Right renal pelvis (tissue), 4 donors: ENCODE data around the gene ATP8A1. TPM values are rescaled to one million over a fixed set of nuclear protein-coding genes. Genes with fewer than 3 reads are reported as not detected.

Experiments
- DNase-seq, 4 donors: peaks; one replicate each; pipeline ENCODE4 v3.0.0-alpha.2; 2013; ENCODE audit warnings: low read depth in 4 of 4, low spot score in 3 of 4, missing footprints in 1 of 4
- polyA plus RNA-seq, 4 donors: library from polyadenylated mRNA; unstranded; fragments of 120-200 nt; gene quantifications; one replicate each; pipeline ENCODE4 v1.2.1, GENCODE V29; 2013; ENCODE audit not compliant: insufficient read length in 4 of 4

The ATP8A1 gene
- polyA plus RNA-seq, 4 donors = 26.7 to 32.1 (median 30.7) TPM

DNA sequence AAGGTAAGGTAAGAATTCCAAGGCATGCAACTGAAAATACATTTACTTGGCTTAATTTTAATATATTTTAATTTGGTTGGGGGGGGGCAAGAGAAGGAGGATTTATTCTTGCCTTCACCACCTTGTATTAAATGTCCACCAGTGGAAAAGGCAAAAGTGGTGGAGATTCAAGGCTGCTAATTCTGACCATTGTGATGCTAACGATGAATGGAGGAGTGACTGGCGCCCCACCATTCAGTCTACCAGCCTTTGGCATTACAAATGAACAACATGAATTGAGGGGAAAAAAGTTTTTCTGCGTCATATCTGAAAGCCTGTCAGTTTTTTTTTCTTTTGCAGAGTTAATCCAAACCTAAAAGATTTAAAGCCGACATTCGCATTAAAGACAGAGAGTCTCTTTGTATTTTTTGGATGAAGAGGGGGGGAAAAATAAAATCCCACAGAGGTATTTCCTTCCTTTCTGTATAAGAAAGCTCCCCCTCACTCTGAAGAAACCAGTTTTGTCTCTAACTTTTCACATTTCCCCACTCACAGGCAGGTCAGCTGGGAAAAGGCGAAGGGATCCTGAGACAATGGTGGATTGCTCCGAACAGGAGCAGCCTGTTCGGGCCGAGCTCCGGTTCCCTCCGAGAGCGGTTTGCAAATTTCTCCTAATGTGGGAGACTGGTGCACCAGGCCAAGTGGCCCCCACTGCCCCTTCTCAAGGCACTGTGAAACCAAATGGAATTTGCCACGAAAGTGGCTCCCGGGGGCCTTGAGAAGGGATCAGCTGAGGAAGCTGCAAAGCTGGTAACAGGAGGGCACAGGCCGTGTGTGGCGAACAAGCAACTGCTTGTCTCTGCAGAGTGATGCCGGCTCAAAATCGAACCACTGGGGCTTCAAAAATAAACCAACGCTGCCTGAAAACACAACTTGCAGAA, 231.5 kb downstream of the ATP8A1 start:
- DNase-seq = no peak

DNA sequence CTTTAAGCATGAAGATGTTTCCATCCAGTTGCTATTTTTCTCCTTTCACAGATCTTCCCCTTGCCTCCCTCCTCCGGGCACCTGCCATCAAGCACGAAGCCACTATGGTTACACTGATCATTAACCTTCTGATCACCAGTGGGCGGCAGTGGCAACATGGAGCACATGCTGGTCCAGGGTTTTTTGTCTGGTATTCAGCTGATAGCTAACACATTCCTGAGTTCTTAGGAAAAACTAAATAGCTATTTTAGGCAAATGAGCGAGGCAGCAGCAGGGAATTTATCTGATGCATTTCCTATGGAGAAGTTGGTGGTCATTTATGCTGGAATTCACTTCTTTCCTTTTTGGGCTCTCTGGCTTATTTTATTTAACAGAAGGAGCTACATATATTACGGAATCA, 236.8 kb downstream of the ATP8A1 start:
- no peak for DNase-seq

- DNase-seq = no peak
These were observed 239.4 kb downstream of the ATP8A1 start for GRCh38 chr4:42417550-42417949.

DNA sequence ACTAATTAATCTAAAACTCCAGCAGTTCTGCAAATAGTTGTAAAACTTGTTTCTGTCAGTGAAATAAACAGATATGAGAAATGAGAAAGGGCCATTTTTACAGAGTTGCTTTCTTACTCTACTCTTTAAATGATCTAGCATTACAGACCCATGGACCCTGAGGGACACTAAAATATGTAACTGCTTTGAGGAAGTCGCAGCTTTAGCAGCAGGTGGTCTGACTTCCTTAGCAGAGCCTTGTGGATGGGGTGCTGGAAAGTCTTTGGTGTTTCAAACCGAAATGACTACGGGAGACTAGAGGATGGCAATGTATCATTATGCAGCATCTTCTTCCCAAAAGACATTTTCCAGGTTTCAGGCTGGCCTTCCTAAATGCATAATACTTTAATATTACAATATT, 240.9 kb downstream of the ATP8A1 start:
- DNase-seq = no peak

GRCh38 chr4:42415281-42415680, 241.6 kb downstream of the ATP8A1 start:
- DNase-seq = no peak

GRCh38 chr4:42412251-42412650, 244.7 kb downstream of the ATP8A1 start:
- no peak for DNase-seq

GRCh38 chr4:42411803-42412202, 245.1 kb downstream of the ATP8A1 start:
- DNase-seq = no peak

DNA sequence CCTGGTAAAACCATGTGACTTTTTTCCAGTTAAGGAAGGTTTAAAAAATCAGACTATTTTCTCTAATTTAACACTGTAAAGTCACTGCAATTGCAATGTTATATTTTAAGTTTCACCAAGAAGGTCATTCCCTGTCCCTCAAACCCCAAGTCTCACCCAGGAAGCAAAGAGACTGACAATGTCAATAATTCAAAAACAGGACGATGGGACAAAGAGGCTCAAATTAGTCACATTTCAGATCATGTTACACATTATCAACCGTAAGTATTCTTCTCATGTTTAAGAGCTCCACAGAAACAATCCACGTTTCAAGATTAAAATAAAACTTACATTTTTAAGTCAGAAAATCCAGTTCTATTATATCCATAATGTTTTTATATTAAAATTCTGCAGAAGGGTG, 246.5 kb downstream of the ATP8A1 start:
- no peak for DNase-seq

DNA sequence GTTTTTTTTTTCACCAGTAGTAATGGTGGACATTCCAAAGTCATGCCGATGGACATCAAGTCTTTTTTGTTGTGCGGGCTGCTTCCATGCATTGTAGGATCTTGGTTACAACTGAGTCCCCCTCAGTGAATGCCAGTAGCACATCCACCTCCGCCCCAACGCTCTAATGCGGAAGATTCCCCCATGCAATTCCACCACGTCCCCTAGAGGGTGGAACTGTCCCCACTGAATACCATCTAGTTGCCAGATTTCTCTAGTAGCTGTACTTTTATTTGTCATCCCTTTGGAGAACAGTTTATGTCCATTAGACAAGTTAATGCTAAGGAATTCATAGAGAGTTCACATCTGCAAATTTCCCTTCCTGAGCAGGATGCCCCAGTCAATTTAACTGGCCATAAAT, 252.9 kb downstream of the ATP8A1 start:
- DNase-seq = no peak

DNA sequence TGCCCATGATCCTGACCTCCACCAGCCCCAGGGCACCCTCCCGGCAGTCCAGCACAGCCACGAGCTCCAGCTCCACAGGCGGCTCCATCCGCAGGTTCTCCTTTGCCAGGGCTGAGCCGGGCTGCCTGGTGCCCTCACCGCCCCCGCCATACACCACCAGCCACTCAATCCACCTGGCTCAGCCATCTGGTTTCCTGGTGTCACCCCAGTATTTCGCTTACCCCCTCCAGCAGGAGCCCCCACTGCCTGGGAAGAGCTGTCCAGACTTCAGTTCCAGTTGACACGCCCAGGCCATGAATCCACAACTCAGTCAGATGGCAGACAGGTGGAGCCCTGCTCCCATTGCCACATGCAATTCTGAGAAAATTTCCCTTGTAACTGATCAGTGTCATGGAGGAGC, 255.7 kb downstream of the ATP8A1 start:
- no peak for DNase-seq

DNA sequence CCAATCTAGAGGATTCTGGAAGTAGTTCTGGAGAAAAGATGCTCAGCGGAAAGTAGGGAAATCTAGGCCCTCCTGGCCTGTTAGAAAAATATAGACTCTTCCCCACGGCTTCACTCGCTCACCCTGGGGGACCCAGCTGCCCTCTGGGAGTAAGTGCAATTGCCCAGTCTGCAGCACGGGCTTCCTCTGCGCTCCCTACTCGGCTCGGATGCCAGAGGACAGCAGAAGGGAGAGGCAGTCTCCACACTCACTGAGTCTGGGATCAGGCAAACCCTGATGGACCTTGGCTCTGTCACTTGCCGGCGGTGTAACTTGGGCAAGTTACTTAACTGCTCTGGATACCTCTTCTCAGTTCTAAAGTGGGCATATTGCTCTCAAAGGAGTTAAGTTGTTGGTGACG, 257.5 kb downstream of the ATP8A1 start:
- DNase-seq = no peak

DNA sequence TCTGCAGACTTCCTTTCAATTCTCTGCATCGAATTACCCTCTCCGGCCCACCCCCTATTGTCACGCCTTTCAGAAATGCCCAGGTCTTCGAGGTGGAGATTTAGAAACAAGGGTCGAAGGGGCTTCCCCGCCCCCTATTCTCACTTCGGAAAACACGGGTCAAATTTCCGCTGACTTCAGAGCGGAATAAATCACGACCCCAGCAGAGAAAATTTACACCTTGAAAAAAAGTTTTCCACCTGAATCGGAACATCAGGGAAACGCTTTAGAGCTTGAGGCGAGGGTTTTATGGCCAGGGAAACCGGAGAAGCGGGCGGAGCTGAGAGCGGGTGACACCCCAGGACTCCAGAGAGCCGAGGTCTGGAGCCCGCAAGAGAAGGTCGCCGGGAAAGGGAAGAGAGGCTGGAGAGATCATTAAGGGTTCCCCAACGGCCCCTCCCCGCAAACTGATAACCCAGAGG, 258.0 kb downstream of the ATP8A1 start:
- no peak for DNase-seq

DNA sequence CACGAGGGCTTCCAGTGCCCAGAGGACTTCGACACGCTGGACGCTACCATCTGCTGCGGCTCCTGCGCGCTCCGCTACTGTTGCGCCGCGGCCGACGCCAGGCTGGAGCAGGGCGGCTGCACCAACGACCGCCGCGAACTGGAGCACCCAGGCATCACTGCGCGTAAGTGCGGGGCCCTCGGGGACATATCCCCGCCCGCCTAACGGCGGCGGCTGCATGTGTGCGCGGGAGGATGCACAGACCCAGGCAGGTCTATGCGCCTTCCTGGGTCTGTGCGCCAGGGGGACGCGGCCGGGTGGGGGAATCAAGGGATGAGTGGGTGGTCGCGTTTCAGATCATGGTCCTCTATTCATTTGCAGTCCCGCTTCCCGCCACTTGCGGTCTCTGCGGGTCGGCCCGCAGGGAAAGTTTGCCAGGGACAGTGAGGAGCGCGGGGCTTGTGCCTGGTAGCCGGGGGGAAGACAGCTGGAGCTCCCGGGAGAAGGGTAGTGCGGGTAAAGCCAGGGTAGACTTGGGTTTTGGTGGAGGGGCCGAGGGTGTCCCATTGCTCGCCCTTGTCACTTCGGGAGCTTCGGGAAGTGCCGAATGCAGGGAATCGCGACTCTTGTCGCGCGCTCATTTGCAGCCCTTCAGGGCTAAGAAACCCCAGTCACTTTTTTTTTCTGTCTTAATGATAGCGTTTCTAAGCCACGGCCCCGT, 258.6 kb downstream of the ATP8A1 start:
- DNase-seq = no peak

DNA sequence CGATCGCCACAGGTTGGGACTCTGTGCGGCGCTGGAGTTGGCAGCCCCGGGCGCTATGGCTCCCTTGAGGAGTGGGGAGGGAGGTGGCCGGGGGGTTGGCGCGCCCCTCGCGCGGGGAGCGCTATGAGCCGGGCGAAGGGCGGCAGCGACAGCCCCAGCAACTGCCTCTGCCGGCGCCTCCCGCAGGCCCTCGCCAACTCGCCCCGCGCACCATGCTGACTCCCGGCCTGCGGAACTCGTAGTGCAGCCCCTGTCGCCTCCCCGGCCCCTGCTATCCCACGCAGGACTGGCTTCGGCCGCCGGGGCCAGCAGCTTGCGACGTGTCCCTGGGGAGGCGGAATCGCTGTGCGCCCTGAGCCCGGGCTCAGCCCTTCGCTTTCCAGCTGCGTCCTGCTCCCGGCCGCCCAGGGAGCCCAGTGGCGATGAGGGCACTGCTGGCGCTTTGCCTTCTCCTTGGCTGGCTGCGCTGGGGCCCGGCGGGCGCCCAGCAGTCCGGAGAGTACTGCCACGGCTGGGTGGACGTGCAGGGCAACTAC, 259.2 kb downstream of the ATP8A1 start:
- DNase-seq = peak in 1 of 4 donors; percentile 60

DNA sequence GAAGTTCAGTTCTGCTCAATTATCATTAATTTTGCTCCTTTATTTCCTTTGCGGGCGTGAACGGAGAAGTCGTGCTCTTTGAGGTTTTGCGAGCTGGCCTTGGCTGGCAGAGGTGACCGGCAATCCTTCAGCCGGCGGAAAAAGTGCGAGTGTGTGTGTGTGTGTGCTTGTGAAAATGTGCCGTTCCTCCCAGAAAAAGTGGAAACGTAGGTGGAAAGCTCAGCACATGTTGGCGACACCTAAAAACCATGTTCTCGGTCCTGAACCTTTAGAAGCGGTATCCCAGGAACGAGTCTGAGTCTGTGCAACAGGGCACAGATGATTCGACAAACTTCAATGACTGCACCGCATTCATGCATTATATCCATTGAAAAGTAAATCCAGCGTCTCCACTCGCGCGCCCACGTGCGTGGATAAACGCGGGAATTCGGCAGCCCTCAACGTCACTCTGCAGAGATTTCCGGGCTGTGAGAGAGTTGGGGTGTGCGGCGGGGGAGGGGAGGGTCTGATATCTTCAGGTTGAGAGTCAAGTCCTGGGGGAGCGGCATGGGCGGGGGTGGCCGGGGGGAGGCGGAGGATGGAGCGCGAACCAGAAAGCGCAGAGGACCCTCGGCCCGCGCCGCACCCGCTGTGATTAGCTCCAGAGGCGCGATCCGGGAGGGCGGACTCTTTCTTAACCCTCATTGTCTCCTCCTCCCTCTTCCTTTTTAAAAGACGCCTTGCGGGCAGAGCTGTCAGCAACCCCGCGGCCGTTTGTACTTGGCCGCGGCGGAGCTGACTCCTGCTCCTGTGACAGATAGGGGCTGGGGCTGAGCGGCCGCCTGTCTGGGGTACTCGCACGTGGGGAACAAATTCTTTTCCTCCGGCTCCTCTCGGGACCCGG, 259.9 kb downstream of the ATP8A1 start, which contains the start of gene SHISA3:
Gene SHISA3 (plus strand): TSS at position 737 of the 883 bp plus-strand sequence. CDS start 569 bp downstream, outside the sequence.
- no peak for DNase-seq

- DNase-seq = no peak
These were observed 260.5 kb downstream of the ATP8A1 start for GRCh38 chr4:42396361-42396751.

GRCh38 chr4:42395595-42395994, 261.3 kb downstream of the ATP8A1 start:
- DNase-seq = no peak

- DNase-seq = no peak
These were observed 264.5 kb downstream of the ATP8A1 start for GRCh38 chr4:42392436-42392835.

- DNase-seq = no peak
These were observed 264.9 kb downstream of the ATP8A1 start for GRCh38 chr4:42391981-42392380.

GRCh38 chr4:42391355-42391664, 265.6 kb downstream of the ATP8A1 start:
- DNase-seq = no peak
